Measurements from ENCODE around the gene CTDSPL. TPM values are rescaled to one million over a fixed set of nuclear protein-coding genes. Genes with fewer than 3 reads are reported as not detected.

CTDSPL gene
- total and polyA plus RNA-seq, 11 donors, result 9.2 to 54.6 (median 36.0) TPM

DNA sequence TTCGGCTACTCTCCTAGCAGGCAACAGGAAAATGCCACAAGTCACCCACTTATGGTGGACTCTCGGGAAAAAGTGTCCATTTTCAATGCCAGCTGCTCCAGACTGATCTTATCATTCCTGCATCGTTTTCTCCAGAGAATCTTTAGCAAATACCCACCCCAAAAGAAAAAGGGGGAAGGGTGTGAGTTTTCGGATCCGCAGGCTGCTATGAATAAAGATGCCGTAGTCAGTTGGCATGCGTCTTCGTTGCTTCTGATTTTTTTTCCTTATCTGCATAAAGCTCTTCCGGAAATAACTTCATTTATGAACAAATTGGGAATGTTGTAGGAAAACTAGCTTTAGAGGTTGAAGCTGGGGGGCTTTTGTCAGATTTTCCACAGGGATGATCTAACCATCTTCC lies 106.5 kb downstream of the CTDSPL start:
- no peak for TF ChIP-seq POLR2A (IDR thresholded peaks at IDR 0.05)
- TF ChIP-seq, protein P1, sequence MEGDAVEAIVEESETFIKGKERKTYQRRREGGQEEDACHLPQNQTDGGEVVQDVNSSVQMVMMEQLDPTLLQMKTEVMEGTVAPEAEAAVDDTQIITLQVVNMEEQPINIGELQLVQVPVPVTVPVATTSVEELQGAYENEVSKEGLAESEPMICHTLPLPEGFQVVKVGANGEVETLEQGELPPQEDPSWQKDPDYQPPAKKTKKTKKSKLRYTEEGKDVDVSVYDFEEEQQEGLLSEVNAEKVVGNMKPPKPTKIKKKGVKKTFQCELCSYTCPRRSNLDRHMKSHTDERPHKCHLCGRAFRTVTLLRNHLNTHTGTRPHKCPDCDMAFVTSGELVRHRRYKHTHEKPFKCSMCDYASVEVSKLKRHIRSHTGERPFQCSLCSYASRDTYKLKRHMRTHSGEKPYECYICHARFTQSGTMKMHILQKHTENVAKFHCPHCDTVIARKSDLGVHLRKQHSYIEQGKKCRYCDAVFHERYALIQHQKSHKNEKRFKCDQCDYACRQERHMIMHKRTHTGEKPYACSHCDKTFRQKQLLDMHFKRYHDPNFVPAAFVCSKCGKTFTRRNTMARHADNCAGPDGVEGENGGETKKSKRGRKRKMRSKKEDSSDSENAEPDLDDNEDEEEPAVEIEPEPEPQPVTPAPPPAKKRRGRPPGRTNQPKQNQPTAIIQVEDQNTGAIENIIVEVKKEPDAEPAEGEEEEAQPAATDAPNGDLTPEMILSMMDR (IDR thresholded peaks at IDR 0.05), result no peak
- Histone ChIP-seq H3K4me1 (peaks cover 0 to 46% (median 27%) of the 10 kb centered on the region in 12 donors), H3K27ac (peak overlapping the region; percentile 13 to 77 (median 59)), H3K4me3 (no peak overlapping the region), H3K27me3 (no peaks in the 10 kb centered on the region), H3K9me3 (no peaks in the 10 kb centered on the region), H3K36me3 (peaks cover 0 to 30% (median 21%) of the 10 kb centered on the region in 9 donors)
- WGBS, 4 donors, result 54 to 83% (median 66%) methylated on average over 9 of the region's 9 CpGs
- intact Hi-C loops (cut with DNase I), result no loop called here
- DNase-seq (no peak), ATAC-seq (no peak)

DNA sequence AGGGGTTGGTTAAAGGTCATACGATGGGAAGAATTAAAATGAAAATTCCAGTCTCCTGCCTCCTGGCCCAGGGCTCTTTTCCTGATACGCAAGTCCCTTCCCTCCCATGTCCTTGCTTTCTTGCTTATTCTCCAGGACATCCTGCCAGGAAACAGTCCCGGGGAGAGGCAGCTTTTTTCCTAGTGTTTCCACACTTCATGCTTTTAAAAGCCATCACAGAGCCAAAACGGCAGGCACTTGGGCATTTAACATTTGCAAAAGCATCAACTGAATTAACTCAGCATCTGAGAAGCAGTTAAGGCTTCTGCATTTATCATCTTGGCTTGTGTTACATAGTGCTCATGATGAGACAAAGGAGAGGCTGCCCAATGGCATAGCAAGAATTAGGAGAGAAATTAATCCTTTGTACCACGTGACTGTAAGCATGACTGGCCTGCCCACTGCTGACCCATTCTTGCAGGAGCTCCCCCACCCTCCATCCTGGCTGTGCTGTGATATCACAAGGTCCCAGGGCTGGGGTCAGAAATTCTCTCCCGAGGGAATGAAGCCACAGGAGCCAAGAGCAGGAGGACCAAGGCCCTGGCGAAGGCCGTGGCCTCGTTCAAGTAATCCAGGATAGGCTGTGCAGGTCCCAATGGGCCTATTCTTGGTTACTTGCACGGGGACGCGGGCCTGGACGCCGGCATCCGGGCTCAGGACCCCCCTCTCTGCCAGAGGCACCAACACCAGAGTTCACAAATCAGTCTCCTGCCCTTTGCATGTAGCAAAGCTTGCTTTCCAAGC lies 107.3 kb downstream of the CTDSPL start:
- intact Hi-C loops (cut with DNase I), result no loop called here
- Histone ChIP-seq H3K9me3 (no peaks in the 10 kb centered on the region), H3K27ac (peak overlapping the region; percentile 13 to 77 (median 59)), H3K4me3 (no peak overlapping the region), H3K4me1 (peaks cover 0 to 40% (median 27%) of the 10 kb centered on the region in 12 donors), H3K36me3 (peaks cover 0 to 34% (median 21%) of the 10 kb centered on the region in 9 donors), H3K27me3 (no peaks in the 10 kb centered on the region)
- DNase-seq (no peak), ATAC-seq (peak; percentile 18 to 64 (median 24))
- WGBS, 4 donors, result 54 to 64% (median 60%) methylated on average over 9 to 15 of the region's 15 CpGs
- no peak for TF ChIP-seq POLR2A (IDR thresholded peaks at IDR 0.05)
- TF ChIP-seq, protein P1 (IDR thresholded peaks at IDR 0.05), result no peak

DNA sequence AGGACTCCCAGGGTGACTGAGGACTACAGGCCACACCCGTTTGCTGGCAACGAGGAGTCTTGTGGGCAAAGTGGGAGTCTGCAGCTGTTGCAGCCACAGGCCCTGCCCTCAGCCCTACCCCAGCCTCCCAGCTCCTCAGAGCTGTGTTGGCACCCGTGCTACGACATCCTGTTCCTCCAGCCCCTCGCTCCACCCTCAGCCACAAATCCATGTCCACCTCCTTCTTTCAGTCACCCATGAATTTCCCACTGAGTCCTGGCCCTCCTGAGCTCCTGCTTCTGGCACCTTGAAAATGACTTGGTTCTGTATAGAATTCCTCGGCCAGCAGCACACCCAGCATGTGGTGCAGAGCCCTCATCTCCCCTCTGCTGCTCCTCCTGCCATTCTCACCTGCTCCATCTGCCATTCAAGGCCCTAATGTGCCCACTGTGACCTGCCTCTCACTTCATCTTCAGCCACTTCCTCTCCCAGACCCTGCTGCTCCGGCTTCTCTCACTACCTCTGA lies 108.0 kb downstream of the CTDSPL start:
- TF ChIP-seq POLR2A (IDR thresholded peaks at IDR 0.05), result no peak
- TF ChIP-seq, protein P1 (IDR thresholded peaks at IDR 0.05), result no peak
- 52 to 75% (median 64%) methylated on average over 5 to 7 of the region's 7 CpGs for WGBS, 4 donors
- Histone ChIP-seq H3K4me1 (peaks cover 0 to 44% (median 27%) of the 10 kb centered on the region in 12 donors), H3K9me3 (no peaks in the 10 kb centered on the region), H3K4me3 (no peak overlapping the region), H3K36me3 (peaks cover 0 to 35% (median 21%) of the 10 kb centered on the region in 9 donors), H3K27ac (peak overlapping the region in 11 of 12 donors; percentile 37 to 77 (median 60)), H3K27me3 (no peaks in the 10 kb centered on the region)
- DNase-seq (no peak), ATAC-seq (peak in 3 of 4 donors; percentile 5 to 16 (median 5))
- intact Hi-C loops (cut with DNase I), result loop anchor here in 2 of 10 donors (2.0 to 10.0 kb wide), 2 partner anchors 115 to 525 kb away; no protein-coding TSS in a partner anchor

DNA sequence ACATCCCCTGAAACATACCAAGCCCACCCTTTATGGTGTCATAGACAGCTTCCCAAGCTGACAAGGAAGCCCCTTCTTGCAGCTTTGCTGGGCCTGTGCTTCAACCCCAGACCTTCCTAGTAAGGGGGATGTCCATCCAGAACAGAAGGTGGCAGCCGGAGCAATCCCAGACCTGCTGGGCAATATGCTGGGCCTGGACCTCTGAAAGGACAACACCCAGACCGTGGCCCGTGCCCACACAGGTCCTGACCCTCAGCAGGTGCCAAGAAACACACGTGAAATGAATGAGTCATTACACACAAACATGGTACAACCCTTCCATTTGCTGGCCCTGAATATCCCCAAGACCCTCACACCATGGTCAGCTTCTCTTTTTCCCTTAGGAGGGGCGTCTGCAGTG lies 109.1 kb downstream of the CTDSPL start:
- WGBS, 4 donors, result 89 to 96% (median 95%) methylated on average over 5 of the region's 5 CpGs
- ATAC-seq (no peak), DNase-seq (no peak)
- H3K4me1 ChIP-seq, result peaks cover 0 to 47% (median 28%) of the 10 kb centered on the region in 12 donors
- H3K9me3 ChIP-seq, result no peaks in the 10 kb centered on the region
- no peak for TF ChIP-seq POLR2A (IDR thresholded peaks at IDR 0.05)
- TF ChIP-seq, protein P1 (IDR thresholded peaks at IDR 0.05), result no peak
- intact Hi-C loops (cut with DNase I), result loop anchor here in 2 of 10 donors (2.0 to 10.0 kb wide), 2 partner anchors 116 to 526 kb away; no protein-coding TSS in a partner anchor
- no peaks in the 10 kb centered on the region for H3K27me3 ChIP-seq
- H3K36me3 ChIP-seq, result peaks cover 0 to 36% (median 21%) of the 10 kb centered on the region in 9 donors
- H3K27ac ChIP-seq, result peak overlapping the region in 1 of 12 donors; percentile 70
- H3K4me3 ChIP-seq, result no peak overlapping the region
